H1 (cell line): ENCODE measurements around the gene FOXN4. TPM values are rescaled to one million over a fixed set of nuclear protein-coding genes. Genes with fewer than 3 reads are reported as not detected.

Experiments used
- CTCF ChIA-PET: fragments of 300-600 bp; sonication (Branson Sonifier 250); formaldehyde crosslinking; loops from one replicate; lab custom pipeline; 2021; ENCODE audit not compliant: partially characterized antibody; lab: Charles Lee
- POLR2A ChIA-PET: fragments of 300-600 bp; sonication (Branson Sonifier 250); formaldehyde crosslinking; loops from one replicate; lab custom pipeline; 2021; ENCODE audit warnings: inconsistent platforms; ENCODE audit not compliant: partially characterized antibody; lab: Charles Lee
- DNase-seq, 2 experiments: peaks; one replicate each; pipeline versions ENCODE4 v3.0.0 to v3.0.0-alpha.2; 2010 to 2022; ENCODE audit warnings: low spot score in 2 of 2, low read depth in 1 of 2, mixed read lengths in 1 of 2
- FAIRE-seq: peaks from 2 replicates; lab custom pipeline; 2011; peaks lifted over from hg19 to GRCh38; lab: Jason Lieb, UNC
- H2AFZ ChIP-seq: 2 replicates; pipeline ENCODE4 v1.8.1; 2012; ENCODE audit warnings: low read length, inconsistent platforms
- H2AK5ac ChIP-seq: 2 replicates; pipeline ENCODE4 v1.6.1; 2013; ENCODE audit warnings: low read depth, low read length
- H2BK120ac ChIP-seq: replicated peaks from 2 replicates; pipeline ENCODE3; 2013; ENCODE audit warnings: low read depth, low read length, inconsistent platforms
- H2BK12ac ChIP-seq: 2 replicates; pipeline ENCODE4 v1.6.1; 2013; ENCODE audit warnings: low read depth, low read length
- H2BK15ac ChIP-seq: 2 replicates; pipeline ENCODE4 v1.6.1; 2013; ENCODE audit warnings: low read length
- H2BK20ac ChIP-seq: 2 replicates; pipeline ENCODE4 v1.6.1; 2013; ENCODE audit warnings: low read length
- H2BK5ac ChIP-seq: 2 replicates; pipeline ENCODE4 v1.6.1; 2013; ENCODE audit warnings: low read depth, low read length
- H3K14ac ChIP-seq: 2 replicates; pipeline ENCODE4 v1.6.1; 2013; ENCODE audit warnings: inconsistent platforms; ENCODE audit not compliant: insufficient read length
- H3K18ac ChIP-seq: 2 replicates; pipeline ENCODE4 v1.6.1; 2013; ENCODE audit warnings: low read length; ENCODE audit errors: extremely low read depth
- H3K23ac ChIP-seq: 2 replicates; pipeline ENCODE4 v1.6.1; 2013; ENCODE audit warnings: inconsistent platforms; ENCODE audit not compliant: insufficient read length
- H3K23me2 ChIP-seq: 2 replicates; pipeline ENCODE4 v1.6.1; 2013; ENCODE audit warnings: low read depth, low read length
- H3K27ac ChIP-seq: 2 replicates; pipeline ENCODE4 v1.6.1; 2011; ENCODE audit warnings: low read depth, low read length, inconsistent platforms
- H3K27me3 ChIP-seq, 4 experiments: replicated peaks in 1 of 4; 1 replicate in 1 of 4; 2 replicates in 3 of 4; pipeline versions ENCODE4 v1.6.1 to v1.8.1; 2011 to 2013; ENCODE audit warnings: low read length in 3 of 4, mild to moderate bottlenecking in 3 of 4, inconsistent platforms in 2 of 4, mixed read lengths in 2 of 4, moderate library complexity in 1 of 4; ENCODE audit not compliant: control insufficient read depth in 3 of 4, insufficient read depth in 3 of 4; ENCODE audit errors: extremely low read depth in 1 of 4
- H3K36me3 ChIP-seq, 4 experiments: 2 replicates each; pipeline versions ENCODE4 v1.6.1 to v1.8.1; 2011 to 2013; ENCODE audit warnings: mild to moderate bottlenecking in 4 of 4, low read length in 3 of 4, moderate library complexity in 2 of 4, control low read depth in 1 of 4, inconsistent platforms in 1 of 4; ENCODE audit not compliant: insufficient read depth in 4 of 4, control insufficient read depth in 2 of 4
- H3K4ac ChIP-seq: replicated peaks from 2 replicates; pipeline ENCODE3; 2013; ENCODE audit warnings: low read length, low read depth, mixed read lengths, inconsistent platforms; ENCODE audit not compliant: insufficient read length
- H3K4me1 ChIP-seq, 4 experiments: replicated peaks in 1 of 4; 1 replicate in 1 of 4; 2 replicates in 3 of 4; pipeline versions ENCODE4 v1.6.1 to v1.8.1; 2011 to 2013; ENCODE audit warnings: low read length in 3 of 4, inconsistent platforms in 2 of 4, mixed read lengths in 1 of 4; ENCODE audit not compliant: insufficient read depth in 4 of 4, control insufficient read depth in 3 of 4
- H3K4me2 ChIP-seq, 2 experiments: 2 replicates each; pipeline versions ENCODE4 v1.6.1 to v1.8.1; 2011 to 2013; ENCODE audit warnings: low read depth in 2 of 2, low read length in 2 of 2, control low read depth in 1 of 2, inconsistent platforms in 1 of 2, mild to moderate bottlenecking in 1 of 2; ENCODE audit not compliant: insufficient read depth in 1 of 2
- H3K4me3 ChIP-seq, 4 experiments: fragments of 200-600, 300-600 bp in 1 of 4; sonication (generic), shearing (Covaris generic), sonication (Bioruptor Twin) in 1 of 4; 2 replicates each; pipeline versions ENCODE4 v1.5.1 to v1.8.1; 2011 to 2016; ENCODE audit warnings: low read length in 4 of 4, low read depth in 3 of 4, control low read depth in 2 of 4, inconsistent platforms in 2 of 4, mild to moderate bottlenecking in 2 of 4, mixed read lengths in 1 of 4, moderate library complexity in 1 of 4; ENCODE audit not compliant: insufficient read depth in 2 of 4; ENCODE audit errors: extremely low read depth in 1 of 4
- H3K56ac ChIP-seq: replicated peaks from 2 replicates; pipeline ENCODE3; 2013; ENCODE audit warnings: low read depth, mild to moderate bottlenecking, mixed read lengths, low read length, inconsistent platforms; ENCODE audit not compliant: insufficient read length
- H3K79me1 ChIP-seq: 2 replicates; pipeline ENCODE4 v1.6.1; 2013; ENCODE audit warnings: low read depth, low read length, control low read depth
- H3K79me2 ChIP-seq, 2 experiments: 2 replicates each; pipeline versions ENCODE4 v1.6.1 to v1.8.1; 2012 to 2013; ENCODE audit warnings: low read length in 2 of 2, mild to moderate bottlenecking in 2 of 2, inconsistent platforms in 1 of 2; ENCODE audit not compliant: insufficient read depth in 2 of 2, control insufficient read depth in 1 of 2
- H3K9ac ChIP-seq, 4 experiments: replicated peaks in 1 of 4; 1 replicate in 1 of 4; 2 replicates in 3 of 4; pipeline versions ENCODE4 v1.6.1 to v1.8.1; 2011 to 2013; ENCODE audit warnings: low read depth in 3 of 4, low read length in 3 of 4, control low read depth in 2 of 4, mild to moderate bottlenecking in 2 of 4, moderate library complexity in 2 of 4, inconsistent platforms in 1 of 4; ENCODE audit errors: extremely low read depth in 1 of 4
- H3K9me3 ChIP-seq, 2 experiments: 2 replicates each; pipeline versions ENCODE4 v1.6.1 to v1.8.1; 2012 to 2013; ENCODE audit warnings: mild to moderate bottlenecking in 2 of 2, moderate library complexity in 2 of 2, control low read depth in 1 of 2, inconsistent platforms in 1 of 2, low read depth in 1 of 2, low read length in 1 of 2, mixed read lengths in 1 of 2; ENCODE audit not compliant: insufficient read depth in 2 of 2
- H4K20me1 ChIP-seq, 2 experiments: replicated peaks in 1 of 2; 2 replicates each; pipeline versions ENCODE3 to v1.8.1; 2011 to 2013; ENCODE audit warnings: inconsistent platforms in 2 of 2, low read length in 2 of 2, mild to moderate bottlenecking in 1 of 2; ENCODE audit not compliant: insufficient read depth in 2 of 2, control insufficient read depth in 1 of 2
- H4K5ac ChIP-seq: 2 replicates; pipeline ENCODE4 v1.6.1; 2013; ENCODE audit warnings: low read length, low read depth, mixed read lengths, inconsistent platforms; ENCODE audit not compliant: insufficient read length
- H4K8ac ChIP-seq: 2 replicates; pipeline ENCODE4 v1.8.0; 2013; ENCODE audit warnings: mild to moderate bottlenecking, moderate library complexity, low read length, inconsistent platforms; ENCODE audit not compliant: insufficient read depth; ENCODE audit errors: extremely low read depth
- H4K91ac ChIP-seq: replicated peaks from 2 replicates; pipeline ENCODE3; 2013; ENCODE audit warnings: low read length, mixed read lengths, inconsistent platforms; ENCODE audit not compliant: insufficient read length
- EZH2 ChIP-seq: fragments of 200-600 bp; sonication (generic); IDR thresholded peaks from 2 replicates; pipeline ENCODE4 v1.7.1; 2012; ENCODE audit warnings: low read depth, mild to moderate bottlenecking, moderate library complexity, low read length, inconsistent platforms; ENCODE audit not compliant: severe bottlenecking
- SIRT6 ChIP-seq: IDR thresholded peaks from one replicate; pipeline ENCODE4 v1.7.1; 2012; ENCODE audit warnings: low read length, inconsistent platforms
- WGBS, 2 experiments: shearing (Covaris generic) in 1 of 2; methylation state at CpG; one replicate each; pipeline versions ENCODE4 v1.1.6 to v1.1.7; 2013 to 2015; ENCODE audit warnings: low lambda C conversion rate in 2 of 2, mixed read lengths in 2 of 2, inconsistent platforms in 1 of 2, low coverage in 1 of 2, missing lambda C conversion rate in 1 of 2; ENCODE audit not compliant: insufficient replicate concordance in 2 of 2, insufficient coverage in 1 of 2, insufficient read length in 1 of 2; ENCODE audit errors: extremely low coverage in 1 of 2, missing lambda C conversion rate in 1 of 2; 5-methylcytosine and 5-hydroxymethylcytosine counted together
- polyA plus RNA-seq, 7 experiments: library from polyadenylated mRNA; depleted of rRNA in 3 of 7; stranded (reverse) in 5 of 7; unstranded in 2 of 7; fragments of >200 nt in 5 of 7; fragments of 200-250 nt in 2 of 7; gene quantifications; 1 replicate in 5 of 7; 2 replicates in 1 of 7; 4 replicates in 1 of 7; pipeline versions ENCODE4 v1.2.1 to v1.2.3, GENCODE V29; 2011 to 2013; ENCODE audit warnings: missing spikeins in 2 of 7, mixed read lengths in 2 of 7
- total RNA-seq: library from RNA; stranded (reverse); fragmentation: NEBNext Ultra II Directional; extraction: Animal tissue kit (Norgen Biotek cat#: 25700); gene quantifications from 2 replicates; pipeline ENCODE4 v1.2.1, GENCODE V29; 2021

FOXN4 gene
- total and polyA plus RNA-seq, 2 of the 8 experiments (the other 6 are each of a cell fraction or from before 2014, with no cell fraction given) = 0.26 to 0.29 TPM

DNA sequence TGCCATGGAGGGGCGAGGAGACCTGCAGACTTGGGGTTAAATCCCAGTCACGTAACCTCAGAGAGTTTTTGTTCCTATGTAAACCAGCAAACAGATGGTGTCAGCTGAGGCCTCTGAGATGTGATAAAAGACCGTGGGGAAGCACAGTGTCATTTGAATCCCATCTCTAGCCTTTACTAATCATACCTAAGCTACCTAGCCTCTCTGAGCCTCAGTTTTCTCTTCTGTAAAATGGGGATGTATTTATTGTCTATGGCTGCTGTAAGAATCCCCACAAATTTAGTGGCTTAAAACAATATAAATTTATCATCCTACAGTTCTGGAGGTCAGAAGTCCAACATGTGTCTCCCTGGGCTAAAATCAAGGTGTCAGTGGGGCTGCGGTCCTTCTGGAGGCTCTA, 33.9 kb downstream of the FOXN4 start:
- Histone ChIP-seq H2AFZ (no peak overlapping the region), H3K36me3 (no peaks in the 10 kb centered on the region), H2BK12ac (no peak overlapping the region), H3K27me3 (peaks cover 0 to 2% (median 0%) of the 10 kb centered on the region in 4 experiments; a peak in 1 of 7 replicates), H3K23ac (no peak overlapping the region), H4K5ac (no peak overlapping the region), H3K4me2 (no peak overlapping the region), H3K4me1 (peaks cover 0 to 7% (median 3%) of the 10 kb centered on the region in 4 experiments; a peak in 4 of 7 replicates), H4K8ac (no peak overlapping the region), H2BK15ac (no peak overlapping the region), H2BK120ac (no peak overlapping the region), H3K56ac (no peak overlapping the region), H2AK5ac (no peak overlapping the region), H3K9ac (no peak overlapping the region), H3K18ac (no peak overlapping the region), H3K4me3 (no peak overlapping the region), H3K23me2 (no peaks in the 10 kb centered on the region), H3K79me2 (no peaks in the 10 kb centered on the region), H4K20me1 (no peaks in the 10 kb centered on the region), H3K9me3 (no peaks in the 10 kb centered on the region), H3K14ac (no peak overlapping the region), H3K4ac (no peak overlapping the region), H4K91ac (no peak overlapping the region), H3K27ac (no peak overlapping the region), H2BK5ac (no peak overlapping the region), H2BK20ac (no peak overlapping the region), H3K79me1 (no peaks in the 10 kb centered on the region; the same call in 1 of the 2 replicates)
- ChIA-PET POLR2A (no interaction called here), CTCF (interaction anchor here (0.6 to 6.9 kb wide), 7 partner anchors 11 to 197 kb away, joined by 3 to 43 read pairs (median 4); no protein-coding TSS in a partner anchor)
- TF ChIP-seq EZH2 (no peak), SIRT6 (no peak)
- DNase-seq (no peak), FAIRE-seq (no peak)
- 91% methylated on average over 4 of the region's 4 CpGs; no CpG with 5 or more reads in 1 of the 2 experiments for WGBS, 2 experiments
